NOMO-1 treated with dmso at 0.1 percent for 144 hours (cell line): ENCODE measurements around the gene RGS18.
"Not testable (repeated sequence)": the region's sequence is repeated elsewhere in the genome, so short reads cannot be mapped to it uniquely, and the experiment has no call there.

ENCODE experiments used
- DNase-seq: peaks from one replicate; lab custom pipeline; 2025; ENCODE audit not compliant: unreplicated experiment; lab: John Stamatoyannopoulos, UW

RGS18 gene

DNA sequence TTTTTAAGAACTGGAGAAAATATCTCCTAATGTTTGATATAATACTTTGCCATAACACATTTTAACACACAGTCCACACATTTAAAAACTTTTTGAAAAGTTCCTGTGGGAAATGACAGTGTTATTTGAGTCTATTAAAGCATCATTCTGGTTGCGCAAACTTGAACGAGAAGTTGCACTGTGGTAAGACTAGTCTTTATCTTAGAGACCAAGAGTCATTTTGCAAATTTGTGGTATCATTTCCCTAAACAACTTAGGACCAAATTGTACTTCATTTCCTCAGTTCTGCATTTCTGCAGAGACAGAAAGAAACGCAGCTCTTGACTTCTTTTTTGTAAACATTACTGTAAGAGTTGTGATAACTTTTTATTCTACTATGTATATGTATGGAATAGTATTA is at the start of gene RGS18:
Gene RGS18, plus strand, starts transcription at position 282 of the 400 bp plus-strand sequence. CDS start 176 bp downstream, outside the sequence.
- DNase-seq: peak; percentile 55

- DNase-seq: no peak
Observed at GRCh38 chr1:192109576-192109975, 48.7 kb upstream of the RGS18 start.

- DNase-seq: no peak
Observed at GRCh38 chr1:192115000-192115399, 43.3 kb upstream of the RGS18 start.

- DNase-seq: no peak
Observed at GRCh38 chr1:192118881-192119405, 39.3 kb upstream of the RGS18 start.

DNA sequence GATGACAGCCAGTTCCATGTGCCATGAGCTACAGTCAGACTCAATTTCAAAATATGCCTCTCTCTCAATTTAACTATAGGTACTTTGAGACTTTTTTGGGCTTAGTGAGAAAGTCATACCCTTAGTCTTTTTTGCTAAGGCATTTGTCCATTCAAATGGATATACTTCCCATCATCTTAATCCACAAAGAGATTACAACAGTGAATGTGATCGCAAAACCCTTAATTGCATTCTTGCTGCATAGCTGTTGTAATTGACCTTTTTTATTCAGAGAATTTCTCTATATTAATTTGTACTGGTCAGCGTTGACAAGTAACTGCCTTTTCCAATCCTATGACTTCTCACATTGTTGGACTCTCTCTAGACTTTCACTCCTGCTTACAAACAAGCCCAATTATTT is 38.6 kb upstream of the RGS18 start:
- DNase-seq: no peak

GRCh38 chr1:192122668-192123067 is 35.6 kb upstream of the RGS18 start:
- DNase-seq: no peak

DNA sequence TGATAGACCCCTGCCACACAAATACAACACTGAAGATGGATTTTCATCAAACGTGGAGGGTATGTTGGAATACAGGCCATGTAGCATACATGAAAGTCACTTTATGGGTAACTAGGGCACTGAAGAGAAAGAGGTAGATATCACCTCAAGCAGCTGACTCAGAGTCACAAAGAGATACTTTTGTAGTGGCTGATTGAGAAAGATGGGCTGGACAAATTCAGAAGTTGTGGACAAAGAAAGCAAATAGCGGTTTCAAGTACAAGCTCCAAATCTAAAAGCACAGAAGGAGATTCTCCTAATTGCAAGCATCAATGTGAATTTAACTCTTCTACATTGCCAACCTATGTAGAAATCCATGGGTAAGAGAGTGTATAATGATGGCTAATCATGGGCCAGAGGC is 35.0 kb upstream of the RGS18 start:
- no peak for DNase-seq

- no peak for DNase-seq
Observed at GRCh38 chr1:192126030-192126619, 32.1 kb upstream of the RGS18 start.

DNA sequence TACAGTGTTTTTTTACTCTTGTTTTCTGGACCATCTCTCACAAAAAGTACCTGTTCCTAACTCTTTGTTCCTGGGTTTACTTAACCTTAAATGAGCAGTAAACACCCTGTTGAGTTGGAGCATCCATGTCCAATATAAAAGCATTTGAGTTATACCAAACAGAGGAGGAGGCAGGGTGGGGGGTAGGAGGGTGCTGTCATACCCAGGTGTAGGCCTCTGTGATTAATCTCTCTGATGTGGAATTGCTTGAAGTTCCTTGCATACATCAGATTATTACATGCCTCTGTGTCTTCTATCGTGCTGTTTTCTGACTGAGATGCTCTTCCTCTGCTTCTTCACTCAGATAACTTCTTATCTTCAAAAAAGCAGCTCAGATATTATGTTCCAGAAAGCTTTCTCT is 28.1 kb upstream of the RGS18 start:
- DNase-seq: no peak

DNA sequence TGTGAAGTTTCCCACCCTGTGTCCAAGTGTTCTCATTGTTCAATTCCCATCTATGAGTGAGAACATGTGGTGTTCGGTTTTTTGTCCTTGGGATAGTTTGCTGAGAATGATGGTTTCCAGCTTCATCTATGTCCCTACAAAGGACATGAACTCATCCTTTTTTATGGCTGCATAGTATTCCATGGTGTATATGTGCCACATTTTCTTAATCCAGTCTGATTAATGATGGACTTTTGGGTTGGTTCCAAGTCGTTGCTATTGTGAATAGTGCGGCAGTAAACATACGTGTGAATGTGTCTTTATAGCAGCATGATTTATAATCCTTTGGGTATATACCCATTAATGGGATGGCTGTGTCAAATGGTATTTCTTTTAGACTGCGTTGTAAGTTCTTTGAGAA is 27.4 kb upstream of the RGS18 start:
- DNase-seq: not testable (repeated sequence)

- no peak for DNase-seq
Observed at GRCh38 chr1:192131914-192132313, 26.3 kb upstream of the RGS18 start.

GRCh38 chr1:192133350-192133926 is 24.8 kb upstream of the RGS18 start:
- DNase-seq: no peak

- DNase-seq: no peak
Observed at GRCh38 chr1:192140382-192140781, 17.9 kb upstream of the RGS18 start.

DNA sequence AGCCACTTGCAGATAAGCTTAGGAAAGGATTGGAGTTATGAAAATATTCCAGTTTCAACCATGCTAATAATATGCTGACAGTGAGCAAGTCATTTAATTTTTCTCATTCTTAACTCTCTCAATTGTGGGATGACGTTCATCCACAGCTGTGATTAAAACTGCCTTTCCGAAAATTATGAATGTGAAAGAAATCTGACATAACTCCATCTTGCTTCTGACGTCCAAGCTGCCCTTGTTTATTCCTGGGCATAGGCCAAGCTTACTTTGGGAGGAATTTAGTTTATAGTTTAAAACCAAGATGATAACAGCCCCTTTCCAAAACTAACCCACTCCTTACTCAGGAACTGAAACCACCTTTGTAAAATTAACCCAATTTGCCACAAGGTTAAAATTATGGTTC is 11.0 kb upstream of the RGS18 start:
- no peak for DNase-seq

GRCh38 chr1:192147696-192148095 is 10.6 kb upstream of the RGS18 start:
- no peak for DNase-seq

DNA sequence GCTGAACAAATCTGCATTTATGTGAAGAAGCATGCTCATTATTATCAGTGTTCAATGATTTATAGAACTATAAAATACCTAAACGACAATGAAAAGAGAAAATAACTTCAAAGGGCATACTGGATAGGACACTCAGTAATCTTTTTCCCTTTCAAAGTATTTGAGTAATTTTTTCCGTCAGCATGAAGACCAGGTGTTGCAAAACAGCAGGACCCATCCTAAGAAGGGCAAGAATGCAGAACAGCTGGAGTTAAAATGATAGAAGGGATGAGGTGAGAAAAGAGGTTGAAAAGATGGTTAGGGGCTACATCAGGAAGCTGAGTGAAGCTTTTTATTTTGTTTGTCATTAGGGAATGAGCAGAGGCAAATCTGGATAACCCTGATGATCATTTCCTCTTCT is 7.1 kb upstream of the RGS18 start:
- no peak for DNase-seq

- DNase-seq: no peak
Observed at GRCh38 chr1:192153276-192153675, 5.0 kb upstream of the RGS18 start.

DNA sequence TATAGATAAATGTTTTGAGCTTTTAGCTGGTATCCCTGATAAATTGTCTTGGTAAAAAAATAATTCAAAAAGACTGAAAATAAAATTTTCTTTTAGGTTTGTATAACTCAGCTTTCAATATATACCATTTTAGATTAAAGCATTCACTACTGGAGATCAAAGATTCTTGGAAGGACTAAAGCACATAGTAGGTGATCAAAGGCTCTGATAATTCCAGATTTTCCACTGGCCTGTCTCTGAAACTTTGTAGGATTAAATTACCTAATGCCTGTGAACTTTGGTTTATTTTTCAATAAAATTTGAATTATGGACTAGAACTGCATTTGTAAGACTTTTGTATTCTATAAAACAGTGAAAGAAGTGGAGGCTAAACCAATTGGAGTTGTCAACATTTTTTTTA is 1.2 kb upstream of the RGS18 start:
- DNase-seq: no peak

- no peak for DNase-seq
Observed at GRCh38 chr1:192159014-192159413, 752 bp downstream of the RGS18 start.

DNA sequence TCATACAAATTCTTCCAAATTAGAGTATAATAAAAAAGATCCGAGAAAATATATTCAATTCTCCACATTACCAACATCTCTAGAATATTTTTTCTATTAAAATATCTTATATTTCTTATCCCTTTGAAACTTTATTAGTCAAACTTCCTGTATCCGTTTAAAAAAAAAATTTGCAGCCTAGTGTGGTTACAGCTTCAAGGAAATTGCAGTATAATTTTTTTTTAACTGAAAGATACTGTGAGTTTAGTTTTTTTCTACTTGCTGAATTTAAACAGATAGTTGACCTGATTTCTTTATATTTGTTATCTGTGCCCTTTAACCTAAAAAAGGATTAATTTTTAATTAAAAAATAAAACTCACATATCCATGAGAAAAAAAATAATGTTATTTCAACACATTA is 1.5 kb downstream of the RGS18 start:
- DNase-seq: peak; percentile 38

DNA sequence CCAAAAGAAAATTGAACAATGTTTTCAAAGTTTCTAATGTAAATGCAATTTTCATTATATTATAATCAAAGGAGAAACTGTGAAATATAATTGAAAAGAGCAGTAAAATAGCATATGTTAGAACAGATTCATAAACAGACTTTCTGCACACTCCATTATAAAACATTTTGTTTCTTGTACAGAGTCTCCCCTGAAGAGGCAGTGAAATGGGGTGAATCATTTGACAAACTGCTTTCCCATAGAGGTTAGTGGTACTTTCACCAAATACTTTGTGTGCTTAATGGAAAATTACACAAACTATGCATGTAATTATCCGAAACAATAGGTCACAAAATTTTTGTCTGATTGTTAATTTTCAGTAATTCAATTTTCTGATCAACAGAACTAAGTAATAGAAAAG is 1.9 kb downstream of the RGS18 start:
- DNase-seq: no peak

DNA sequence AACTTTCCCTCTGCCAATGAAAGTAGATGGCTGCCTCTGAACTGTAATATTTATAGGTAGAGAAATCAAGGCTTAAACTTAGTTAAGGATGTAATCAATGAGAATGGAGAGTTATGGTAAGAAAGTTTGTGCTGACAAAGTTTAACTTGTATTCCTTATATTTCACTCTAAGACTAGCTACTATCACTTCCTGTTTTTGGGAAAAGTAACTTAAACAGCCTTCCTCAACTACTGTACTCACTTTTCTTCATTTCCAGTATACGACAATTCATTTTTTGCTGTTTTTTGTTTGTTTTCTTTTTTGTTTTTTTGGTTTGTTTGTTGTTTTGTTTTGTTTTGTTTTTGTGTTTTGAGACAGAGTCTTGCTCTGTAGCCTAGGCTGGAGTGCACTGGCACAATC is 3.7 kb downstream of the RGS18 start:
- no peak for DNase-seq

DNA sequence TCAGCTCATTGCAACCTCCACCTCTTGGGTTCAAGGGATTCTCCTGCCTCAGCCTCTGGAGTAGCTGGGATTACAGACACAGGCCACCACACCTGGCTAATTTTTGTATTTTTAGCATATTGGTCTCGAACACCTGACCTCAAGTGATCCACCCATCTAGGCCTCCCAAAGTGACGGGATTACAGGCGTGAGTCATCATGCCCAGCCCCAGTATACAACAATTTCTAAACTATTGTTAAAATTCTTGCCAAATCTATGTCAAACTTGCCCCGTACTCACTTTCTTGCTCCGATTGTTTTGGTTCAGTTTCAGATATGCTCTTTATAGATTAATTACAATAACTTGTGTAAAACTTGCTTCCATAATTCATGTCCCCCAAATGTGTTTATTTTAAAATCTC is 4.1 kb downstream of the RGS18 start:
- no peak for DNase-seq
